Parathyroid adenoma (tissue), 2 donors: ENCODE measurements around the gene ALKBH6.

Source experiments
- H2AFZ ChIP-seq: fragments of 300-600 bp; sonication (generic); one replicate; pipeline ENCODE4 v1.7.0; 2017; ENCODE audit warnings: antibody characterized with exemption, mild to moderate bottlenecking
- H3K27ac ChIP-seq: fragments of 300-600 bp; sonication (generic); one replicate; pipeline ENCODE4 v1.7.0; 2017
- H3K27me3 ChIP-seq: fragments of 300-600 bp; sonication (generic); one replicate; pipeline ENCODE4 v1.7.0; 2017; ENCODE audit warnings: low read length; ENCODE audit not compliant: control insufficient read depth, insufficient read depth
- H3K36me3 ChIP-seq: fragments of 300-600 bp; sonication (generic); one replicate; pipeline ENCODE4 v1.7.0; 2017; ENCODE audit warnings: low read length; ENCODE audit not compliant: control insufficient read depth, insufficient read depth
- H3K4me1 ChIP-seq: fragments of 300-600 bp; sonication (generic); one replicate; pipeline ENCODE4 v1.7.0; 2017; ENCODE audit warnings: control low read depth
- H3K4me2 ChIP-seq: fragments of 300-600 bp; sonication (generic); one replicate; pipeline ENCODE4 v1.7.0; 2017; ENCODE audit warnings: low read length
- H3K4me3 ChIP-seq: fragments of 300-600 bp; sonication (generic); one replicate; pipeline ENCODE4 v1.7.0; 2017; ENCODE audit warnings: low read depth, low read length
- H3K79me2 ChIP-seq: fragments of 300-600 bp; sonication (generic); one replicate; pipeline ENCODE4 v1.7.0; 2017; ENCODE audit warnings: control low read depth
- H3K9ac ChIP-seq: fragments of 300-600 bp; sonication (generic); one replicate; pipeline ENCODE4 v1.7.0; 2017; ENCODE audit warnings: mild to moderate bottlenecking
- H3K9me3 ChIP-seq: fragments of 300-600 bp; sonication (generic); one replicate; pipeline ENCODE4 v1.7.0; 2017; ENCODE audit warnings: low read length; ENCODE audit not compliant: control insufficient read depth
- CTCF ChIP-seq: fragments of 300-600 bp; sonication (generic); IDR thresholded peaks from one replicate; pipeline ENCODE4 v1.7.0; 2017; ENCODE audit warnings: antibody characterized with exemption, mild to moderate bottlenecking
- donor health status: primary hyperparathyroidism.

Gene ALKBH6

GRCh38 chr19:35990771-35991730, 23.0 kb downstream of the ALKBH6 start:
- peaks cover 11% of the 10 kb centered on the region for H3K79me2 ChIP-seq
- peaks cover 2% of the 10 kb centered on the region for H3K4me1 ChIP-seq
- no peak overlapping the region for H3K27ac ChIP-seq
- no peaks in the 10 kb centered on the region for H3K27me3 ChIP-seq
- H2AFZ ChIP-seq = no peak overlapping the region
- no peak overlapping the region for H3K4me2 ChIP-seq
- no peak overlapping the region for H3K9ac ChIP-seq
- H3K36me3 ChIP-seq = no peaks in the 10 kb centered on the region
- TF ChIP-seq CTCF = no peak
- H3K4me3 ChIP-seq = no peak overlapping the region
- no peaks in the 10 kb centered on the region for H3K9me3 ChIP-seq

DNA sequence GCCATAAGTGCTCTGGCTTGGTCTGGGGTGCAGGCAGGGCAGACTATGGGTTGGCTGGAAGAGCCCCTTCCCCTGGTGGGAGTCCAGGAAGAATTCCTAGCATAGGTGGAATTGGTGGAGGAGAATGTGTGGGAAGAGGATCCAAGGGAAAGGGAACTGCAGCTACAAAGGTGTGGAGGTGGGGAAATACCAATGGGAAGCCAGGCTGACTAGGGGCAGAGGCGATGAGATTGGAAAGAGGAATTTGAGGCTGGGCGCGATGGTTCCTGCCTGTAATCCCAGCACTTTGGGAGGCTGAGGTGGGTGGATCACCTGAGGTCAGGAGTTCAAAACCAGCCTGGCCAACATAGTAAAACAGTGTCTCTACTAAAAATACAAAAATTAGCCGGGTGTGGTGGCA, 23.9 kb downstream of the ALKBH6 start:
- Histone ChIP-seq H2AFZ (no peak overlapping the region), H3K79me2 (peaks cover 3% of the 10 kb centered on the region), H3K9me3 (no peaks in the 10 kb centered on the region), H3K4me1 (no peaks in the 10 kb centered on the region), H3K27ac (no peak overlapping the region), H3K4me3 (no peak overlapping the region), H3K4me2 (no peak overlapping the region), H3K27me3 (no peaks in the 10 kb centered on the region), H3K36me3 (no peaks in the 10 kb centered on the region), H3K9ac (no peak overlapping the region)
- no peak for TF ChIP-seq CTCF

GRCh38 chr19:35988824-35989223, 25.2 kb downstream of the ALKBH6 start:
- H3K36me3 ChIP-seq = no peaks in the 10 kb centered on the region
- no peaks in the 10 kb centered on the region for H3K27me3 ChIP-seq
- no peak overlapping the region for H2AFZ ChIP-seq
- no peaks in the 10 kb centered on the region for H3K79me2 ChIP-seq
- H3K9me3 ChIP-seq = no peaks in the 10 kb centered on the region
- no peak overlapping the region for H3K4me3 ChIP-seq
- no peak for TF ChIP-seq CTCF
- no peaks in the 10 kb centered on the region for H3K4me1 ChIP-seq
- H3K4me2 ChIP-seq = no peak overlapping the region
- no peak overlapping the region for H3K9ac ChIP-seq
- no peak overlapping the region for H3K27ac ChIP-seq

- Histone ChIP-seq H3K36me3 (no peaks in the 10 kb centered on the region), H3K27ac (no peak overlapping the region), H3K4me3 (no peak overlapping the region), H3K9ac (no peak overlapping the region), H2AFZ (peak overlapping the region; percentile 76), H3K9me3 (no peaks in the 10 kb centered on the region), H3K27me3 (no peaks in the 10 kb centered on the region), H3K4me2 (no peak overlapping the region), H3K4me1 (no peaks in the 10 kb centered on the region), H3K79me2 (no peaks in the 10 kb centered on the region)
- no peak for TF ChIP-seq CTCF
Measured at GRCh38 chr19:35987571-35987896, 26.5 kb downstream of the ALKBH6 start.
